GM06990 (cell line): Measurements from ENCODE around the gene PCCA.

ENCODE experiments used
- DNase-seq: peaks from one replicate; pipeline ENCODE4 v3.0.0-alpha.2; 2011; ENCODE audit not compliant: insufficient read length; ENCODE audit errors: extremely low read depth
- H3K27me3 ChIP-seq: replicated peaks from 2 replicates; pipeline ENCODE4 v1.6.0; 2011; ENCODE audit warnings: low read length; ENCODE audit not compliant: control insufficient read depth, insufficient read depth
- H3K36me3 ChIP-seq: 2 replicates; pipeline ENCODE4 v1.5.1; 2011; ENCODE audit warnings: low read length; ENCODE audit not compliant: control insufficient read depth, insufficient read depth
- H3K4me3 ChIP-seq: replicated peaks from 2 replicates; pipeline ENCODE4 v1.5.1; 2011; ENCODE audit warnings: low read depth, mild to moderate bottlenecking, control low read depth, low read length
- TF ChIP-seq, protein P1 (sequence below): IDR thresholded peaks from 2 replicates; pipeline ENCODE4 v1.5.1; 2011; ENCODE audit warnings: low read length, control low read depth, mild to moderate bottlenecking, inconsistent platforms; ENCODE audit not compliant: insufficient read depth, poor library complexity, severe bottlenecking

Gene PCCA

DNA sequence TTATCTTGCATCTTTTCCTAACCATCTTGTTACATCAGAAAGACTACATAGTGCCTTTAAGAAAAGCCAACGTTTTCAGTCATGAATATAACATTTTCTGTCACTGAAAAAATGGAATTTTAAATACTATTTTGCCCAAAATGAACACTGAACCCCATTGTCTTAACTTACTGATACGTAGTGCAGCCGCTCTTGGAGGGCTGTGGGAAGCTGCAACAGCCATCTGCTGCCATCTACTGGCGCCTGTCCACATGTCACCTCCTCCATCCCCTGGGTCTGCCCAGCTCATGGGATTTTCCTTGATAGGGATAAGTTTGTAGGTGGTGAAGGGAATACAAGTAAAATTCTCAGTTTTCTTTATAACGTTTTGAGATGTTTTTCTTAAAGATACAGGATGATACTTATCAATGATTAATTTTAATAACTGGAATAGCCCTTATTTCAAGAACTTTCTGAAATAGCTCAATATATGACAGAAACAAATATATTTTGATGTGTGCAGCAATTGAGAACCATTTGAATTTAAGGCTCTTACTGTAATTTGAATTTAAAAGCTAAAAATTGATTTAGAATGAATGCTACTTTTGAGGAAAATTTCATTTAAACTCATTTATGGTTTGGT is 426.0 kb downstream of the PCCA start:
- TF ChIP-seq, protein P1, sequence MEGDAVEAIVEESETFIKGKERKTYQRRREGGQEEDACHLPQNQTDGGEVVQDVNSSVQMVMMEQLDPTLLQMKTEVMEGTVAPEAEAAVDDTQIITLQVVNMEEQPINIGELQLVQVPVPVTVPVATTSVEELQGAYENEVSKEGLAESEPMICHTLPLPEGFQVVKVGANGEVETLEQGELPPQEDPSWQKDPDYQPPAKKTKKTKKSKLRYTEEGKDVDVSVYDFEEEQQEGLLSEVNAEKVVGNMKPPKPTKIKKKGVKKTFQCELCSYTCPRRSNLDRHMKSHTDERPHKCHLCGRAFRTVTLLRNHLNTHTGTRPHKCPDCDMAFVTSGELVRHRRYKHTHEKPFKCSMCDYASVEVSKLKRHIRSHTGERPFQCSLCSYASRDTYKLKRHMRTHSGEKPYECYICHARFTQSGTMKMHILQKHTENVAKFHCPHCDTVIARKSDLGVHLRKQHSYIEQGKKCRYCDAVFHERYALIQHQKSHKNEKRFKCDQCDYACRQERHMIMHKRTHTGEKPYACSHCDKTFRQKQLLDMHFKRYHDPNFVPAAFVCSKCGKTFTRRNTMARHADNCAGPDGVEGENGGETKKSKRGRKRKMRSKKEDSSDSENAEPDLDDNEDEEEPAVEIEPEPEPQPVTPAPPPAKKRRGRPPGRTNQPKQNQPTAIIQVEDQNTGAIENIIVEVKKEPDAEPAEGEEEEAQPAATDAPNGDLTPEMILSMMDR, result peak; percentile 91
- peak; percentile 37 for DNase-seq
- Histone ChIP-seq H3K4me3 (no peak overlapping the region), H3K36me3 (no peaks in the 10 kb centered on the region), H3K27me3 (no peaks in the 10 kb centered on the region)

DNA sequence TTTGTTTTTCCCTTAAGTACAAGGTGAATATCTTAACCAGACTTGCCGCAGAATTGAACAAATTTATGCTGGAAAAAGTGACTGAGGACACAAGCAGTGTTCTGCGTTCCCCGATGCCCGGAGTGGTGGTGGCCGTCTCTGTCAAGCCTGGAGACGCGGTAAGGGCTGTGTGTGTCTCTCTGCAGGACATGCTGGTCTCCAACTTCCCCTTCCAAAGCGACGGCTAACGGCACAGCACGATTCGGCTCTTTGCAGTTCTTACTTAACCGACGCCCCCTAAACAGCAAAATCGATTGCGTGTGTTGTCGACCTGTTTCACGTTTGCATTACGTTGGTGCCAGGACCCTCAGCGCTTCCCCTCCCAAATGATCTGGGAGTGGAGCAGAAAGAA is 426.5 kb downstream of the PCCA start:
- Histone ChIP-seq H3K36me3 (no peaks in the 10 kb centered on the region), H3K4me3 (no peak overlapping the region), H3K27me3 (no peaks in the 10 kb centered on the region)
- no peak for DNase-seq
- TF ChIP-seq, protein P1, result no peak

DNA sequence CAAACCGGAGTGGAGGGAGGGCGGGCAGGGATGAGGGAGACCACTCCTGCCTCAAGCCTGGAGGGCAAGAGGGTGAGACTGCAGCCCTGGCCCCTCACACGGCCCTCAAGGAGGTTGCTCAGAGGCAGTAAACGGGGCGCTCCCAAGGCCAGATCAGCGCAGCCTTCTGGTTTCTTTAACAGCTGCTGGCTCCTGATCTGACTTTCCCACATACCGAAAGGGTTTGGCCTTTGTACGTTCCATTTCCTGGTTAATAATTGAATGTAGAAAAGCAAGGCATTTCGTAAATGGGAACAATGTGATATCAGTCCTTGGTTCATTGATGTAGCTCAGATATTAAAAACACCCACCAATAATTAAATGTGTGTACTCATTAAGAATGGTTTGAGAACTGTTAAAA is 428.2 kb downstream of the PCCA start:
- Histone ChIP-seq H3K27me3 (no peaks in the 10 kb centered on the region), H3K4me3 (no peak overlapping the region), H3K36me3 (no peaks in the 10 kb centered on the region)
- DNase-seq, result no peak
- TF ChIP-seq, protein P1, result no peak

DNA sequence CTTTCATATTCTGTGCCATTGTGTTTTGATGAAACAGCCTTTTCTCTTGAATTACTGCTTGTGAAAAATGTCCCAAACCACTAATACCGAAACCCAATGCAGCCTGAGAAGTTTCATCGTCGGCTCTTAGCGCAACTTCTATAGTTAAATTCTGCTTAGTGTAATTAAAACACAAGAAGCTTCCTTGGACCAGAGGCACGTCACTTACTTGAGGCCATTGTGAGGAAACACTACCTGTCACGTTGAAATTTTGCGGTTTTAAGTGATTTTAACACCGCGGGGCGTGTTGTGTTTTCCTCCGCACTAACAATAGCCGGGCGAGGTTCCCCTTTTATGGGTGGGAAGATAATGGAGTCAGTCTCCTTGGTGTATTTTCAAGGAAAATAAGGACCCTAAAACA is 428.8 kb downstream of the PCCA start:
- TF ChIP-seq, protein P1, result no peak
- DNase-seq, result no peak
- H3K36me3 ChIP-seq, result no peaks in the 10 kb centered on the region
- H3K27me3 ChIP-seq, result no peaks in the 10 kb centered on the region
- no peak overlapping the region for H3K4me3 ChIP-seq

DNA sequence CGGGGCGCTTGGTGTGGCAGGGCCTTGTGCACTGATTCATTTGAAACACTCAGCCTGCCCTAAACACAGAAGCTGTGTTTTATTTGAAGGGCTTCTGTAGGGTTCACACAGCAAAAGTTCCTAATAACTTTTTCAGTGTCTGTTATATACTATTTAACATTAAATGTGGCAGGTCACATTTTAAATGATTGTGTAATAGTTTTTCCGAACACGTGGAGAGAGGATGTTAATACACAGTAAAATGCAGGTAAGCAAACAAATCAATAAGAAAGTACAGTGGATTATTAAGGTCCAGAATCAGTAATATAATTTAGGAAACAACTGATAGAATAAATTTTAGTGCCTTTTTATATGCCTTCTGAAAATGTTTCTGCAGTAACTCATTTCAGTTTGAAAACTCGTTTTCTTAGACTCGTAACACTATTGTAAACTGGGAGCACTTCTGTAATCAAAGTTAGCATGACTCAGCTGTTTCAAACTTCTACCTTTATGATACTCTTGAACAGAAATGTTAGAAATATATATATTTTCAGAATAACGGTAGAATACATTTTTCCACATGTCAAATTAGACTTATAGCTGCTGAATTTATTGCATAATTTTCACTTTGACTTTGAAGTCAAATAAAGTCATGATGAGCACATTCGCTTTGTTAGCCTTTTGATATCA is 429.6 kb downstream of the PCCA start:
- no peak overlapping the region for H3K4me3 ChIP-seq
- no peak for DNase-seq
- no peaks in the 10 kb centered on the region for H3K27me3 ChIP-seq
- TF ChIP-seq, protein P1, result no peak
- no peaks in the 10 kb centered on the region for H3K36me3 ChIP-seq
